ENCODE results near the gene NAA80. TPM values are rescaled to one million over a fixed set of nuclear protein-coding genes. Genes with fewer than 3 reads are reported as not detected.
"Not testable (repeated sequence)": the region's sequence is repeated elsewhere in the genome, so short reads cannot be mapped to it uniquely, and the experiment has no call there.

The NAA80 gene
- total RNA-seq, 1 experiment from 2014 or later, result 25.2 TPM

- Histone ChIP-seq H3K4me3 (no peak overlapping the region), H3K4me1 (replicated peaks; ENCODE audit: insufficient read depth) (0 out of 2 replicates have a peak, but pooled peaks cover 7% of the 10 kb centered on the region), H3K27ac (no peak overlapping the region), H3F3A (ENCODE audit: insufficient read depth, low read depth) (peaks cover 11% of the 10 kb centered on the region; the same call in 1 of the 2 replicates), H2AFZ (no peak overlapping the region), H3K27me3 (ENCODE audit: insufficient read depth, low read depth) (no peaks in the 10 kb centered on the region), H3K36me3 (ENCODE audit: low read depth) (no peaks in the 10 kb centered on the region), H3K9me2 (ENCODE audit: insufficient read depth) (no peaks in the 10 kb centered on the region), H3K79me2 (ENCODE audit: low read depth) (peaks cover 20% of the 10 kb centered on the region), H3K4me2 (no peak overlapping the region), H3K9me3 (ENCODE audit: insufficient read depth, low read depth) (no peaks in the 10 kb centered on the region), H4K20me1 (ENCODE audit: insufficient read depth) (no peaks in the 10 kb centered on the region)
- TF ChIP-seq EZH2 (IDR thresholded peaks at IDR 0.05; ENCODE audit: low read depth) (no peak), CTCF (conservative IDR thresholded peaks at IDR 0.05) (no peak)
- ChIA-PET POLR2A (ENCODE audit: unreplicated experiment) (no interaction called here), CTCF (no interaction called here)
- DNase-seq, result no peak
- no TSS peak for BruUV-seq (replicated peaks)
- intact Hi-C loops (cut with micrococcal nuclease; ENCODE audit: unreplicated experiment), result no loop called here
Measured at GRCh38 chr3:50286322-50287227, 12.6 kb downstream of the NAA80 start.

GRCh38 chr3:50284121-50284520, 15.1 kb downstream of the NAA80 start:
- not testable (repeated sequence) for BruUV-seq (replicated peaks)

GRCh38 chr3:50279255-50280016, 19.8 kb downstream of the NAA80 start:
- DNase-seq, result no peak
- Histone ChIP-seq H3K4me3 (no peak overlapping the region), H3F3A (ENCODE audit: insufficient read depth, low read depth) (no peaks in the 10 kb centered on the region), H4K20me1 (ENCODE audit: insufficient read depth) (no peaks in the 10 kb centered on the region), H3K9me3 (ENCODE audit: insufficient read depth, low read depth) (no peaks in the 10 kb centered on the region), H3K27me3 (ENCODE audit: insufficient read depth, low read depth) (no peaks in the 10 kb centered on the region), H2AFZ (no peak overlapping the region), H3K9me2 (ENCODE audit: insufficient read depth) (no peaks in the 10 kb centered on the region), H3K4me2 (no peak overlapping the region), H3K36me3 (ENCODE audit: low read depth) (no peaks in the 10 kb centered on the region), H3K4me1 (replicated peaks; ENCODE audit: insufficient read depth) (no peaks in the 10 kb centered on the region), H3K79me2 (ENCODE audit: low read depth) (no peaks in the 10 kb centered on the region), H3K27ac (no peak overlapping the region)
- intact Hi-C loops (cut with micrococcal nuclease; ENCODE audit: unreplicated experiment), result no loop called here
- BruUV-seq (replicated peaks), result no TSS peak
- TF ChIP-seq CTCF (conservative IDR thresholded peaks at IDR 0.05), result no peak
- TF ChIP-seq EZH2 (IDR thresholded peaks at IDR 0.05; ENCODE audit: low read depth), result no peak
- ChIA-PET CTCF (interaction anchor here (0.6 kb wide), 1 partner anchor 34 kb away, joined by 6 read pairs; no protein-coding TSS in a partner anchor), POLR2A (ENCODE audit: unreplicated experiment) (interaction anchor here (0.6 kb wide), 1 partner anchor 38 kb away, joined by 3 read pairs; no protein-coding TSS in a partner anchor)

More at GRCh38 chr3:50284121-50284520, 15.1 kb downstream of the NAA80 start:
- H3K79me2 ChIP-seq (ENCODE audit: low read depth); H3K27me3 ChIP-seq (ENCODE audit: insufficient read depth, low read depth); H2AFZ ChIP-seq; H3K4me2 ChIP-seq; DNase-seq; H4K20me1 ChIP-seq (ENCODE audit: insufficient read depth); H3K36me3 ChIP-seq (ENCODE audit: low read depth); intact Hi-C loops (cut with micrococcal nuclease; ENCODE audit: unreplicated experiment); H3K4me3 ChIP-seq; H3K9me2 ChIP-seq (ENCODE audit: insufficient read depth); H3K9me3 ChIP-seq (ENCODE audit: insufficient read depth, low read depth); H3K27ac ChIP-seq; H3K4me1 ChIP-seq (replicated peaks; ENCODE audit: insufficient read depth): not testable (repeated sequence)
- POLR2A ChIA-PET (ENCODE audit: unreplicated experiment), result interaction anchor here (0.7 kb wide), 1 partner anchor 354 kb away, joined by 5 read pairs; the partner anchor contains the start of gene MON1A
- H3F3A ChIP-seq (ENCODE audit: insufficient read depth, low read depth), result peaks cover 11% of the 10 kb centered on the region; the same call in 1 of the 2 replicates
- CTCF ChIA-PET, result interaction anchor here (0.6 to 1.3 kb wide), 3 partner anchors 13 to 148 kb away, joined by 3 to 14 read pairs (median 9); no protein-coding TSS in a partner anchor

Measured in PC-9 (cell line).